ENCODE measurements around the gene SLAMF7.

DNA sequence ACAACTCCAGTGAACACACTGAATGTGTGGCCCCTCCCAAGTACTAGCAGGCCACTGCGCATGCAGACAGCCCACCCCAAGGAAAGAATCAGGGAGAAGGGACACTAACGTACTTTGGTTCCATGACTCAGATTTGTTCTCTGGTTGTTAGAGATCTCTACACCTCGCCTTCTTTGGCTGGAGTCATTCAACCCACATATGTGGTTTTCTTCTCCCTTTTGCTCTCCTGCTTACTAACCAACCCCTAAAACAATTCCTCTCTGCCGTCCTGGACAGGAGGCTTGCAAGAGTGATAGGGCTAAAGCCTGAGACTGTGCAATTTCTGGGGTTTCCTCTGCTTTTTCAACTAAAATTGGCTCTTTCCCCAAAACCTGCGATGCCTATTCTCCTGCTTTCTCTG, 21.7 kb upstream of the SLAMF7 start:
- TF ChIP-seq YY1 (IDR thresholded peaks at IDR 0.05; ENCODE audit: insufficient read depth, insufficient read length) (no peak), ZNF274 (IDR thresholded peaks at IDR 0.05; ENCODE audit: low read depth, low read length) (no peak), SUZ12 (IDR thresholded peaks at IDR 0.05; ENCODE audit: extremely low read depth, insufficient read depth, insufficient read length) (no peak)

All from NT2/D1 (cell line).